Measurements from ENCODE around the gene COG5.

COG5 gene

GRCh38 chr7:107319724-107320228 is 243.9 kb downstream of the COG5 start:
- no peak for DNase-seq

GRCh38 chr7:107318523-107319160 is 245.1 kb downstream of the COG5 start:
- DNase-seq: no peak

GRCh38 chr7:107315716-107316220 is 248.0 kb downstream of the COG5 start:
- no peak for DNase-seq

GRCh38 chr7:107313355-107313754 is 250.4 kb downstream of the COG5 start:
- no peak for DNase-seq

- DNase-seq: no peak
Measured at GRCh38 chr7:107312418-107312817, 251.3 kb downstream of the COG5 start.

- no peak for DNase-seq
Measured at GRCh38 chr7:107309296-107309695, 254.4 kb downstream of the COG5 start.

- DNase-seq: no peak
Measured at GRCh38 chr7:107304636-107305035, 259.1 kb downstream of the COG5 start.

- no peak for DNase-seq
Measured at GRCh38 chr7:107304063-107304462, 259.7 kb downstream of the COG5 start.

GRCh38 chr7:107302250-107302847 is 261.4 kb downstream of the COG5 start:
- DNase-seq: no peak

GRCh38 chr7:107294182-107294581 is 269.5 kb downstream of the COG5 start:
- DNase-seq: no peak

GRCh38 chr7:107292591-107292990 is 271.1 kb downstream of the COG5 start:
- no peak for DNase-seq

- DNase-seq: no peak
Measured at GRCh38 chr7:107291434-107291833, 272.3 kb downstream of the COG5 start.

- no peak for DNase-seq
Measured at GRCh38 chr7:107286751-107287621, 276.7 kb downstream of the COG5 start.

- no peak for DNase-seq
Measured at GRCh38 chr7:107284911-107285479, 278.7 kb downstream of the COG5 start.

- DNase-seq: no peak
Measured at GRCh38 chr7:107277331-107277730, 286.4 kb downstream of the COG5 start.

GRCh38 chr7:107276220-107276827 is 287.4 kb downstream of the COG5 start:
- DNase-seq: no peak

GRCh38 chr7:107274506-107274905 is 289.2 kb downstream of the COG5 start:
- DNase-seq: no peak

GRCh38 chr7:107269790-107270189 is 293.9 kb downstream of the COG5 start:
- no peak for DNase-seq

GRCh38 chr7:107268594-107268993 is 295.1 kb downstream of the COG5 start:
- DNase-seq: no peak

GRCh38 chr7:107267138-107267537 is 296.6 kb downstream of the COG5 start:
- no peak for DNase-seq

- DNase-seq: no peak
Measured at GRCh38 chr7:107264723-107265122, 299.0 kb downstream of the COG5 start.

- no peak for DNase-seq
Measured at GRCh38 chr7:107262857-107263256, 300.9 kb downstream of the COG5 start.

- DNase-seq: no peak
Measured at GRCh38 chr7:107258737-107259136, 305.0 kb downstream of the COG5 start.
